OCI-LY1 (cell line): ENCODE results near the gene TMC5.
A peak's percentile ranks its signal among the peaks of the same experiment; 100 is the strongest.
"Not testable (repeated sequence)": the region's sequence is repeated elsewhere in the genome, so short reads cannot be mapped to it uniquely, and the experiment has no call there.

ENCODE experiments used
- H2AFZ ChIP-seq: fragments of 200-600 bp; sonication (generic), shearing (Covaris generic); 2 replicates; pipeline ENCODE4 v1.6.0; 2014; ENCODE audit warnings: antibody characterized with exemption, mild to moderate bottlenecking, low read length
- H3F3A ChIP-seq: fragments of 200-600 bp; sonication (generic), shearing (Covaris generic); 2 replicates; pipeline ENCODE4 v1.6.0; 2014; ENCODE audit warnings: mild to moderate bottlenecking, antibody characterized with exemption, low read length, moderate library complexity; ENCODE audit not compliant: insufficient read depth
- H3K27ac ChIP-seq: fragments of 200-600 bp; sonication (generic); 2 replicates; pipeline ENCODE4 v1.5.1; 2014; ENCODE audit warnings: low read length, mixed run types, mild to moderate bottlenecking, low read depth; ENCODE audit not compliant: poor library complexity, severe bottlenecking
- H3K27me3 ChIP-seq: fragments of 200-600 bp; sonication (generic); 2 replicates; pipeline ENCODE4 v1.6.0; 2014; ENCODE audit warnings: antibody characterized with exemption, mild to moderate bottlenecking, low read length, moderate library complexity; ENCODE audit not compliant: insufficient read depth
- H3K36me3 ChIP-seq: fragments of 200-600 bp; sonication (generic); 2 replicates; pipeline ENCODE4 v1.6.1; 2014; ENCODE audit warnings: mild to moderate bottlenecking, antibody characterized with exemption, low read length, moderate library complexity, mixed read lengths; ENCODE audit not compliant: insufficient read depth
- H3K4me1 ChIP-seq: fragments of 200-600 bp; sonication (generic); 2 replicates; pipeline ENCODE4 v1.5.1; 2014; ENCODE audit warnings: mild to moderate bottlenecking, low read length, moderate library complexity; ENCODE audit not compliant: insufficient read depth, severe bottlenecking
- H3K4me2 ChIP-seq: fragments of 200-600 bp; sonication (generic), shearing (Covaris generic); 2 replicates; pipeline ENCODE4 v1.6.1; 2014; ENCODE audit warnings: low read length
- H3K4me3 ChIP-seq: fragments of 200-600 bp; sonication (generic); 2 replicates; pipeline ENCODE4 v1.5.1; 2014; ENCODE audit warnings: low read length, low read depth, mild to moderate bottlenecking, mixed read lengths; ENCODE audit not compliant: poor library complexity, severe bottlenecking
- H3K79me2 ChIP-seq: fragments of 200-600 bp; shearing (Covaris generic); 2 replicates; pipeline ENCODE4 v1.6.1; 2016; ENCODE audit warnings: mixed run types, low read length, mixed read lengths; ENCODE audit not compliant: insufficient read depth
- H3K9ac ChIP-seq: fragments of 200-600 bp; sonication (generic), shearing (Covaris generic); 2 replicates; pipeline ENCODE4 v1.6.1; 2014; ENCODE audit warnings: mild to moderate bottlenecking, low read length, mixed read lengths
- H3K9me2 ChIP-seq: fragments of 200-600 bp; sonication (generic), shearing (Covaris generic); 2 replicates; pipeline ENCODE4 v1.6.1; 2014; ENCODE audit warnings: low read depth, mild to moderate bottlenecking, low read length, mixed read lengths
- H3K9me3 ChIP-seq: fragments of 200-600 bp; shearing (Covaris generic); 2 replicates; pipeline ENCODE4 v1.6.1; 2014; ENCODE audit warnings: low read length, mixed read lengths
- H4K20me1 ChIP-seq: fragments of 200-600 bp; sonication (generic), shearing (Covaris generic); 2 replicates; pipeline ENCODE4 v1.6.0; 2016; ENCODE audit warnings: mild to moderate bottlenecking, low read length; ENCODE audit not compliant: insufficient read depth
- EZH2 ChIP-seq: fragments of 200-600 bp; sonication (generic), shearing (Covaris generic); IDR thresholded peaks from 2 replicates; pipeline ENCODE4 v1.8.0; 2017; ENCODE audit warnings: borderline replicate concordance, mixed run types, mild to moderate bottlenecking, antibody characterized with exemption, low read length, moderate library complexity, mixed read lengths
- TF ChIP-seq, protein P1 (sequence below): fragments of 200-600 bp; sonication (generic), shearing (Covaris generic); IDR thresholded peaks from 2 replicates; pipeline ENCODE4 v1.5.1; 2017; ENCODE audit warnings: mild to moderate bottlenecking, antibody characterized with exemption, low read length, moderate library complexity, mixed read lengths

The TMC5 gene

DNA sequence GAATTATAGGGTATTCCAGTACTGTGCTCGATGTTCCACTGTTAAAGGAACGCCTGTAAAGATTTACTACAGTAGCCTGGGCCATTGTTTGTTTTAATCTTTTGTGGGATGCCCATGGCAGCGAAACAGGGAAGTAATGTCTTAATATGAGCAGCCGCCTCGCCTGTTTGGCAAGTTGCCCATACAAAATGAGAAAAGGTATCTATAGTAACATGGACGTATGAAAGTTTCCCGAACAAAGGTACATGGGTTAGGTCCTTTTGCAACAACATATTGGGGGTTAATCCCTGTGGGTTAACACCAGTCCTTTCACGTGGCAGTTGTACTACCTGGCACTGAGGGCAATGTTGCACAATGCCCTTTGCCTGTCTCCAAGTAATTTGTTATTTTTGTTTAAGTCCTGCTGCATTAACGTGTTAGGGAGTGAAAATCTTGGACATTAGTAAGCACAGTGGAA, 21.1 kb upstream of the TMC5 start:
- no peaks in the 10 kb centered on the region; the same call in 1 of the 2 replicates for H3K27me3 ChIP-seq
- no peaks in the 10 kb centered on the region for H3K9me2 ChIP-seq
- no peak overlapping the region for H3K27ac ChIP-seq
- TF ChIP-seq, protein P1, sequence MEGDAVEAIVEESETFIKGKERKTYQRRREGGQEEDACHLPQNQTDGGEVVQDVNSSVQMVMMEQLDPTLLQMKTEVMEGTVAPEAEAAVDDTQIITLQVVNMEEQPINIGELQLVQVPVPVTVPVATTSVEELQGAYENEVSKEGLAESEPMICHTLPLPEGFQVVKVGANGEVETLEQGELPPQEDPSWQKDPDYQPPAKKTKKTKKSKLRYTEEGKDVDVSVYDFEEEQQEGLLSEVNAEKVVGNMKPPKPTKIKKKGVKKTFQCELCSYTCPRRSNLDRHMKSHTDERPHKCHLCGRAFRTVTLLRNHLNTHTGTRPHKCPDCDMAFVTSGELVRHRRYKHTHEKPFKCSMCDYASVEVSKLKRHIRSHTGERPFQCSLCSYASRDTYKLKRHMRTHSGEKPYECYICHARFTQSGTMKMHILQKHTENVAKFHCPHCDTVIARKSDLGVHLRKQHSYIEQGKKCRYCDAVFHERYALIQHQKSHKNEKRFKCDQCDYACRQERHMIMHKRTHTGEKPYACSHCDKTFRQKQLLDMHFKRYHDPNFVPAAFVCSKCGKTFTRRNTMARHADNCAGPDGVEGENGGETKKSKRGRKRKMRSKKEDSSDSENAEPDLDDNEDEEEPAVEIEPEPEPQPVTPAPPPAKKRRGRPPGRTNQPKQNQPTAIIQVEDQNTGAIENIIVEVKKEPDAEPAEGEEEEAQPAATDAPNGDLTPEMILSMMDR, result no peak
- no peak for TF ChIP-seq EZH2
- H4K20me1 ChIP-seq, result no peaks in the 10 kb centered on the region
- no peak overlapping the region for H3K9ac ChIP-seq
- H2AFZ ChIP-seq, result no peak overlapping the region
- no peak overlapping the region; the same call in 1 of the 2 replicates for H3K4me2 ChIP-seq
- H3K4me1 ChIP-seq, result peaks cover 6% of the 10 kb centered on the region
- no peaks in the 10 kb centered on the region for H3K79me2 ChIP-seq
- H3F3A ChIP-seq, result no peaks in the 10 kb centered on the region
- H3K9me3 ChIP-seq, result peaks cover 3% of the 10 kb centered on the region; the same call in 1 of the 2 replicates
- no peaks in the 10 kb centered on the region for H3K36me3 ChIP-seq
- H3K4me3 ChIP-seq, result no peak overlapping the region

- H2AFZ ChIP-seq, H3K27ac ChIP-seq, H3K4me1 ChIP-seq, H3K79me2 ChIP-seq, H4K20me1 ChIP-seq, H3F3A ChIP-seq, H3K9me3 ChIP-seq, H3K4me3 ChIP-seq, H3K27me3 ChIP-seq, H3K4me2 ChIP-seq, H3K36me3 ChIP-seq, H3K9ac ChIP-seq, H3K9me2 ChIP-seq: not testable (repeated sequence)
Observed at GRCh38 chr16:19397373-19397772, 20.3 kb upstream of the TMC5 start.

DNA sequence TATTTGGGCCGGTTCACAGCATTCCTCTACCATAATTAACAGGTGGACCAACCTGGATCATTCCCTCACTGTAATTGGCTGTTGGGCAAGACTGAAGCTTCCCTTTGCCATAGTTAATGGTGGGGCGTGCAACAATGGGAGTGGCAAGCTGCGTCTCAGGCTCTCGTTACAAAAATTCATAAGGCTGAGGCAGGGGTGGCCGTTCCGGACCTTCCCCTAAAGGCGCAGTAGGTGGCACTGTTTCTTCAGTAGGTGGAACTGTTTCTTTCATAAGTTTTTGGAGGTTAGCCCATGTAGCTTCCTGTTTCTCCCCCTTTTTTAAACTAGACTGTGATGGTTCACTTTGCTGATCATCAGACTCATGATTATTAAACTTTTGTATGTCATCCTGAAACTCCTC, 17.0 kb upstream of the TMC5 start:
- no peak overlapping the region for H3K4me3 ChIP-seq
- no peak overlapping the region for H2AFZ ChIP-seq
- no peaks in the 10 kb centered on the region; the same call in 1 of the 2 replicates for H3K27me3 ChIP-seq
- H3K9me2 ChIP-seq, result no peaks in the 10 kb centered on the region
- peaks cover 3% of the 10 kb centered on the region; the same call in 1 of the 2 replicates for H3K9me3 ChIP-seq
- H3K36me3 ChIP-seq, result no peaks in the 10 kb centered on the region
- no peak overlapping the region for H3K4me2 ChIP-seq
- H3K79me2 ChIP-seq, result no peaks in the 10 kb centered on the region
- peaks cover 6% of the 10 kb centered on the region for H3K4me1 ChIP-seq
- no peaks in the 10 kb centered on the region for H4K20me1 ChIP-seq
- TF ChIP-seq, protein P1, result peak; percentile 57
- TF ChIP-seq EZH2, result no peak
- no peak overlapping the region for H3K9ac ChIP-seq
- H3F3A ChIP-seq, result no peaks in the 10 kb centered on the region
- no peak overlapping the region for H3K27ac ChIP-seq

- TF ChIP-seq EZH2, result no peak
- TF ChIP-seq, protein P1, result no peak
- no peaks in the 10 kb centered on the region for H4K20me1 ChIP-seq
- peaks cover 6% of the 10 kb centered on the region; the same call in 1 of the 2 replicates for H3K9me3 ChIP-seq
- peaks cover 15% of the 10 kb centered on the region for H3K4me1 ChIP-seq
- no peaks in the 10 kb centered on the region for H3K79me2 ChIP-seq
- no peaks in the 10 kb centered on the region; the same call in 1 of the 2 replicates for H3K27me3 ChIP-seq
- no peaks in the 10 kb centered on the region; the same call in 1 of the 2 replicates for H3K36me3 ChIP-seq
- no peak overlapping the region for H3K27ac ChIP-seq
- no peak overlapping the region for H2AFZ ChIP-seq
- H3F3A ChIP-seq, result no peaks in the 10 kb centered on the region
- no peak overlapping the region for H3K4me3 ChIP-seq
- H3K9ac ChIP-seq, result no peak overlapping the region
- H3K9me2 ChIP-seq, result no peaks in the 10 kb centered on the region
- H3K4me2 ChIP-seq, result no peak overlapping the region
Observed at GRCh38 chr16:19406891-19407491, 10.7 kb upstream of the TMC5 start.
